H1 (cell line): Measurements from ENCODE around the gene ADSS2. TPM values are rescaled to one million over a fixed set of nuclear protein-coding genes. Genes with fewer than 3 reads are reported as not detected.

Experiments used
- CTCF ChIA-PET: fragments of 300-600 bp; sonication (Branson Sonifier 250); formaldehyde crosslinking; loops from one replicate; lab custom pipeline; 2021; ENCODE audit not compliant: partially characterized antibody; lab: Charles Lee
- POLR2A ChIA-PET: fragments of 300-600 bp; sonication (Branson Sonifier 250); formaldehyde crosslinking; loops from one replicate; lab custom pipeline; 2021; ENCODE audit warnings: inconsistent platforms; ENCODE audit not compliant: partially characterized antibody; lab: Charles Lee
- DNase-seq, 2 experiments: peaks; one replicate each; pipeline versions ENCODE4 v3.0.0 to v3.0.0-alpha.2; 2010 to 2022; ENCODE audit warnings: low spot score in 2 of 2, low read depth in 1 of 2, mixed read lengths in 1 of 2
- FAIRE-seq: peaks from 2 replicates; lab custom pipeline; 2011; peaks lifted over from hg19 to GRCh38; lab: Jason Lieb, UNC
- H2AFZ ChIP-seq: 2 replicates; pipeline ENCODE4 v1.8.1; 2012; ENCODE audit warnings: low read length, inconsistent platforms
- H2AK5ac ChIP-seq: 2 replicates; pipeline ENCODE4 v1.6.1; 2013; ENCODE audit warnings: low read depth, low read length
- H2BK120ac ChIP-seq: replicated peaks from 2 replicates; pipeline ENCODE3; 2013; ENCODE audit warnings: low read depth, low read length, inconsistent platforms
- H2BK12ac ChIP-seq: 2 replicates; pipeline ENCODE4 v1.6.1; 2013; ENCODE audit warnings: low read depth, low read length
- H2BK15ac ChIP-seq: 2 replicates; pipeline ENCODE4 v1.6.1; 2013; ENCODE audit warnings: low read length
- H2BK20ac ChIP-seq: 2 replicates; pipeline ENCODE4 v1.6.1; 2013; ENCODE audit warnings: low read length
- H2BK5ac ChIP-seq: 2 replicates; pipeline ENCODE4 v1.6.1; 2013; ENCODE audit warnings: low read depth, low read length
- H3K14ac ChIP-seq: 2 replicates; pipeline ENCODE4 v1.6.1; 2013; ENCODE audit warnings: inconsistent platforms; ENCODE audit not compliant: insufficient read length
- H3K18ac ChIP-seq: 2 replicates; pipeline ENCODE4 v1.6.1; 2013; ENCODE audit warnings: low read length; ENCODE audit errors: extremely low read depth
- H3K23ac ChIP-seq: 2 replicates; pipeline ENCODE4 v1.6.1; 2013; ENCODE audit warnings: inconsistent platforms; ENCODE audit not compliant: insufficient read length
- H3K23me2 ChIP-seq: 2 replicates; pipeline ENCODE4 v1.6.1; 2013; ENCODE audit warnings: low read depth, low read length
- H3K27ac ChIP-seq: 2 replicates; pipeline ENCODE4 v1.6.1; 2011; ENCODE audit warnings: low read depth, low read length, inconsistent platforms
- H3K27me3 ChIP-seq, 4 experiments: replicated peaks in 1 of 4; 1 replicate in 1 of 4; 2 replicates in 3 of 4; pipeline versions ENCODE4 v1.6.1 to v1.8.1; 2011 to 2013; ENCODE audit warnings: low read length in 3 of 4, mild to moderate bottlenecking in 3 of 4, inconsistent platforms in 2 of 4, mixed read lengths in 2 of 4, moderate library complexity in 1 of 4; ENCODE audit not compliant: control insufficient read depth in 3 of 4, insufficient read depth in 3 of 4; ENCODE audit errors: extremely low read depth in 1 of 4
- H3K36me3 ChIP-seq, 4 experiments: 2 replicates each; pipeline versions ENCODE4 v1.6.1 to v1.8.1; 2011 to 2013; ENCODE audit warnings: mild to moderate bottlenecking in 4 of 4, low read length in 3 of 4, moderate library complexity in 2 of 4, control low read depth in 1 of 4, inconsistent platforms in 1 of 4; ENCODE audit not compliant: insufficient read depth in 4 of 4, control insufficient read depth in 2 of 4
- H3K4ac ChIP-seq: replicated peaks from 2 replicates; pipeline ENCODE3; 2013; ENCODE audit warnings: low read length, low read depth, mixed read lengths, inconsistent platforms; ENCODE audit not compliant: insufficient read length
- H3K4me1 ChIP-seq, 4 experiments: replicated peaks in 1 of 4; 1 replicate in 1 of 4; 2 replicates in 3 of 4; pipeline versions ENCODE4 v1.6.1 to v1.8.1; 2011 to 2013; ENCODE audit warnings: low read length in 3 of 4, inconsistent platforms in 2 of 4, mixed read lengths in 1 of 4; ENCODE audit not compliant: insufficient read depth in 4 of 4, control insufficient read depth in 3 of 4
- H3K4me2 ChIP-seq, 2 experiments: 2 replicates each; pipeline versions ENCODE4 v1.6.1 to v1.8.1; 2011 to 2013; ENCODE audit warnings: low read depth in 2 of 2, low read length in 2 of 2, control low read depth in 1 of 2, inconsistent platforms in 1 of 2, mild to moderate bottlenecking in 1 of 2; ENCODE audit not compliant: insufficient read depth in 1 of 2
- H3K4me3 ChIP-seq, 4 experiments: fragments of 200-600, 300-600 bp in 1 of 4; sonication (generic), shearing (Covaris generic), sonication (Bioruptor Twin) in 1 of 4; 2 replicates each; pipeline versions ENCODE4 v1.5.1 to v1.8.1; 2011 to 2016; ENCODE audit warnings: low read length in 4 of 4, low read depth in 3 of 4, control low read depth in 2 of 4, inconsistent platforms in 2 of 4, mild to moderate bottlenecking in 2 of 4, mixed read lengths in 1 of 4, moderate library complexity in 1 of 4; ENCODE audit not compliant: insufficient read depth in 2 of 4; ENCODE audit errors: extremely low read depth in 1 of 4
- H3K56ac ChIP-seq: replicated peaks from 2 replicates; pipeline ENCODE3; 2013; ENCODE audit warnings: low read depth, mild to moderate bottlenecking, mixed read lengths, low read length, inconsistent platforms; ENCODE audit not compliant: insufficient read length
- H3K79me1 ChIP-seq: 2 replicates; pipeline ENCODE4 v1.6.1; 2013; ENCODE audit warnings: low read depth, low read length, control low read depth
- H3K79me2 ChIP-seq, 2 experiments: 2 replicates each; pipeline versions ENCODE4 v1.6.1 to v1.8.1; 2012 to 2013; ENCODE audit warnings: low read length in 2 of 2, mild to moderate bottlenecking in 2 of 2, inconsistent platforms in 1 of 2; ENCODE audit not compliant: insufficient read depth in 2 of 2, control insufficient read depth in 1 of 2
- H3K9ac ChIP-seq, 4 experiments: replicated peaks in 1 of 4; 1 replicate in 1 of 4; 2 replicates in 3 of 4; pipeline versions ENCODE4 v1.6.1 to v1.8.1; 2011 to 2013; ENCODE audit warnings: low read depth in 3 of 4, low read length in 3 of 4, control low read depth in 2 of 4, mild to moderate bottlenecking in 2 of 4, moderate library complexity in 2 of 4, inconsistent platforms in 1 of 4; ENCODE audit errors: extremely low read depth in 1 of 4
- H3K9me3 ChIP-seq, 2 experiments: 2 replicates each; pipeline versions ENCODE4 v1.6.1 to v1.8.1; 2012 to 2013; ENCODE audit warnings: mild to moderate bottlenecking in 2 of 2, moderate library complexity in 2 of 2, control low read depth in 1 of 2, inconsistent platforms in 1 of 2, low read depth in 1 of 2, low read length in 1 of 2, mixed read lengths in 1 of 2; ENCODE audit not compliant: insufficient read depth in 2 of 2
- H4K20me1 ChIP-seq, 2 experiments: replicated peaks in 1 of 2; 2 replicates each; pipeline versions ENCODE3 to v1.8.1; 2011 to 2013; ENCODE audit warnings: inconsistent platforms in 2 of 2, low read length in 2 of 2, mild to moderate bottlenecking in 1 of 2; ENCODE audit not compliant: insufficient read depth in 2 of 2, control insufficient read depth in 1 of 2
- H4K5ac ChIP-seq: 2 replicates; pipeline ENCODE4 v1.6.1; 2013; ENCODE audit warnings: low read length, low read depth, mixed read lengths, inconsistent platforms; ENCODE audit not compliant: insufficient read length
- H4K8ac ChIP-seq: 2 replicates; pipeline ENCODE4 v1.8.0; 2013; ENCODE audit warnings: mild to moderate bottlenecking, moderate library complexity, low read length, inconsistent platforms; ENCODE audit not compliant: insufficient read depth; ENCODE audit errors: extremely low read depth
- H4K91ac ChIP-seq: replicated peaks from 2 replicates; pipeline ENCODE3; 2013; ENCODE audit warnings: low read length, mixed read lengths, inconsistent platforms; ENCODE audit not compliant: insufficient read length
- CTCF ChIP-seq, 3 experiments: IDR thresholded peaks; 1 replicate in 2 of 3; 2 replicates in 1 of 3; pipeline versions ENCODE4 v1.5.1 to v1.6.1; 2011; ENCODE audit warnings: low read length in 3 of 3, mild to moderate bottlenecking in 3 of 3, inconsistent platforms in 2 of 3, low read depth in 1 of 3, moderate library complexity in 1 of 3; ENCODE audit not compliant: insufficient read depth in 1 of 3; ENCODE audit errors: control extremely low read depth in 1 of 3
- HDAC2 ChIP-seq, 2 experiments: fragments of 300-600 bp in 1 of 2; sonication (generic) in 1 of 2; IDR thresholded peaks; 2 replicates each; pipeline ENCODE4 v1.6.1; 2011 to 2012; ENCODE audit warnings: low read depth in 2 of 2, low read length in 2 of 2, mild to moderate bottlenecking in 2 of 2, moderate library complexity in 2 of 2, borderline replicate concordance in 1 of 2, inconsistent platforms in 1 of 2
- HDAC6 ChIP-seq: IDR thresholded peaks from one replicate; pipeline ENCODE4 v1.7.1; 2012; ENCODE audit warnings: low read depth, mild to moderate bottlenecking, inconsistent platforms, low read length, moderate library complexity
- RBBP5 ChIP-seq: IDR thresholded peaks from 2 replicates; pipeline ENCODE4 v1.7.1; 2012; ENCODE audit warnings: low read depth, mild to moderate bottlenecking, inconsistent platforms, low read length, moderate library complexity, borderline replicate concordance
- SP1 ChIP-seq: IDR thresholded peaks from 2 replicates; pipeline ENCODE4 v1.6.1; 2011; ENCODE audit warnings: low read depth, low read length
- TAF7 ChIP-seq: optimal IDR thresholded peaks from 2 replicates; pipeline ENCODE3; 2011; ENCODE audit warnings: low read depth, mild to moderate bottlenecking, inconsistent platforms, low read length, moderate library complexity, borderline replicate concordance
- TCF12 ChIP-seq: IDR thresholded peaks from 2 replicates; pipeline ENCODE4 v1.6.1; 2011; ENCODE audit warnings: low read depth, mild to moderate bottlenecking, low read length
- WGBS, 2 experiments: shearing (Covaris generic) in 1 of 2; methylation state at CpG; one replicate each; pipeline versions ENCODE4 v1.1.6 to v1.1.7; 2013 to 2015; ENCODE audit warnings: low lambda C conversion rate in 2 of 2, mixed read lengths in 2 of 2, inconsistent platforms in 1 of 2, low coverage in 1 of 2, missing lambda C conversion rate in 1 of 2; ENCODE audit not compliant: insufficient replicate concordance in 2 of 2, insufficient coverage in 1 of 2, insufficient read length in 1 of 2; ENCODE audit errors: extremely low coverage in 1 of 2, missing lambda C conversion rate in 1 of 2; 5-methylcytosine and 5-hydroxymethylcytosine counted together
- polyA plus RNA-seq, 7 experiments: library from polyadenylated mRNA; depleted of rRNA in 3 of 7; stranded (reverse) in 5 of 7; unstranded in 2 of 7; fragments of >200 nt in 5 of 7; fragments of 200-250 nt in 2 of 7; gene quantifications; 1 replicate in 5 of 7; 2 replicates in 1 of 7; 4 replicates in 1 of 7; pipeline versions ENCODE4 v1.2.1 to v1.2.3, GENCODE V29; 2011 to 2013; ENCODE audit warnings: missing spikeins in 2 of 7, mixed read lengths in 2 of 7
- total RNA-seq: library from RNA; stranded (reverse); fragmentation: NEBNext Ultra II Directional; extraction: Animal tissue kit (Norgen Biotek cat#: 25700); gene quantifications from 2 replicates; pipeline ENCODE4 v1.2.1, GENCODE V29; 2021

The ADSS2 gene
- total and polyA plus RNA-seq, 2 of the 8 experiments (the other 6 are each of a cell fraction or from before 2014, with no cell fraction given), result 29.8 to 108 TPM

DNA sequence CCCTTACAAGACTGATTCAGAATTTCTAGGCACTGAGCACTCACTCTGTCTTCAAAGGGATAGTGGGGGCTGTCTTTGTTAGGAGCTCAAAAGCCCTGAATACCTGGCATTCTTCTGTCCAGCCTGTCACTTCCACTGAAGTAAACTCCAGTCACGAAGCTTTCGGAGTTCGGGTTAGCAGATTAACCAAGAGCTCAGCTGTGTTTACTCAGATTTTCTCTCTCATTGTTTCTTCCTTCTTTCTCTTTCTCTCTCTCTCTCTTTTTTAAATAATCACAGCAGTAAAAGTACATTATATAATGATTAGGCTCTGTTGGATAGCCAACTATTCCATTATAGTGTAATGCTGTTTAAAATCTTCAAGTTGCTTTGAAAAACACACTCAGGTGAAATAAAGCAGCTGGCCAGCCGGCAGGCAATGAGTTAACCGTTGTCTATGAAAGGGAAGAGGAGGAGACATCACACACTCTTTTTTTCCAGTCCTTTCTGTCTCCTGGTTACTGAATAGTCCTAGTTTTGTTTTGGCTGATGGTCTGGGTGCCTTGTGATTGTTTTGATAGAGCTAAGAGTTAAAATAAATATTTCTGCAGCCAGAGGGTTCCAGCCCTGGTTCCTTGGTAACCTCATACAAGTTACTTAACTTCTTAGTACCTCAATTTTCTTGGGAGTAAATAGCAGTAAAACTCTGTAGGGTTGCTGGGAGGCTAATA, 89.8 kb downstream of the ADSS2 start:
- FAIRE-seq (peak; percentile 45), DNase-seq (peak in 1 of 2 experiments; percentile 57)
- Histone ChIP-seq H2AFZ (no peak overlapping the region), H3K9me3 (peaks cover 0 to 4% of the 10 kb centered on the region in 2 experiments; a peak in 1 of 4 replicates), H4K8ac (no peak overlapping the region), H4K91ac (no peak overlapping the region), H2BK5ac (peak overlapping the region; percentile 96; the same call in 1 of the 2 replicates), H3K9ac (no peak overlapping the region), H2BK20ac (peak overlapping the region; percentile 13; the same call in 1 of the 2 replicates), H3K79me1 (no peaks in the 10 kb centered on the region), H3K14ac (no peak overlapping the region), H2BK12ac (peak overlapping the region; percentile 99; the same call in 1 of the 2 replicates), H3K79me2 (no peaks in the 10 kb centered on the region), H2AK5ac (peak overlapping the region; percentile 98; the same call in 1 of the 2 replicates), H4K20me1 (no peaks in the 10 kb centered on the region), H3K36me3 (no peaks in the 10 kb centered on the region; a peak in 1 of 8 replicates), H3K4me1 (peaks cover 2 to 8% (median 4%) of the 10 kb centered on the region in 4 experiments; a peak in 6 of 7 replicates), H3K4me3 (peak overlapping the region in 2 of 4 experiments; percentile 2 to 27; a peak in 2 of 8 replicates), H3K23me2 (no peaks in the 10 kb centered on the region), H3K27ac (peak overlapping the region; percentile 42), H3K56ac (no peak overlapping the region), H2BK120ac (peak overlapping the region; percentile 98), H3K4ac (no peak overlapping the region), H3K23ac (no peak overlapping the region), H4K5ac (peak overlapping the region; percentile 87), H3K4me2 (peak overlapping the region; percentile 14 to 45; a peak in 3 of 4 replicates), H2BK15ac (no peak overlapping the region), H3K18ac (no peak overlapping the region; the same call in 1 of the 2 replicates), H3K27me3 (no peaks in the 10 kb centered on the region)
- CTCF ChIA-PET, result interaction anchor here (0.7 to 1.8 kb wide), 4 partner anchors 12 to 886 kb away, joined by 3 to 4 read pairs (median 3); no protein-coding TSS in a partner anchor
- WGBS, 2 experiments, result 2% methylated on average over 5 of the region's 5 CpGs; no CpG with 5 or more reads in 1 of the 2 experiments
- POLR2A ChIA-PET, result interaction anchor here (0.7 to 1.7 kb wide), 6 partner anchors 8 to 59 kb away, joined by 3 to 10 read pairs (median 4); a partner anchor contains a TSS
- peak in 1 of 2 experiments; percentile 86; a peak in 3 of 4 replicates for TF ChIP-seq HDAC2 (IDR thresholded peaks at IDR 0.05; ENCODE audit: borderline replicate concordance in 1 of 2, low read depth in 2 of 2, low read length in 2 of 2)
- TF ChIP-seq RBBP5, result no peak; the same call in 1 of the 2 replicates
- TF ChIP-seq CTCF (IDR thresholded peaks at IDR 0.05; ENCODE audit: control extremely low read depth in 1 of 3, insufficient read depth in 1 of 3, low read depth in 1 of 3, low read length in 3 of 3), result no peak
- TF ChIP-seq HDAC6, result no peak
- peak; percentile 65; the same call in 1 of the 2 replicates for TF ChIP-seq SP1
- no peak for TF ChIP-seq TAF7
- peak; percentile 84 for TF ChIP-seq TCF12
